ENCODE measurements around the gene AMPH.

- TF ChIP-seq POLR2AphosphoS5 (IDR thresholded peaks at IDR 0.05; ENCODE audit: low read depth, low read length), result no peak
- TF ChIP-seq SIN3A (IDR thresholded peaks at IDR 0.05; ENCODE audit: borderline replicate concordance, insufficient read depth, low read length), result no peak
- TF ChIP-seq REST (IDR thresholded peaks at IDR 0.05; ENCODE audit: insufficient read depth in 1 of 2, low read depth in 2 of 2, low read length in 2 of 2), result no peak
- no peak for TF ChIP-seq FOXP2 (optimal IDR thresholded peaks at IDR 0.05; ENCODE audit: borderline replicate concordance, extremely low read depth, extremely low read length, insufficient read depth)
These were observed 258.9 kb downstream of the AMPH start for GRCh38 chr7:38372290-38372689.

Data from PFSK-1 (cell line).